WTC11 (cell line): Measurements from ENCODE around the gene LCORL. TPM values are rescaled to one million over a fixed set of nuclear protein-coding genes. Genes with fewer than 3 reads are reported as not detected.

Experiments used
- ATAC-seq: fragments of 200-7000 bp; cut with Tn5 transposase; 2 replicates; pipeline ENCODE4 v1.10.0; 2021; ENCODE audit warnings: mild to moderate bottlenecking, moderate library complexity
- CTCF ChIA-PET: fragments of 300-600 bp; sonication (Branson Sonifier 250); formaldehyde crosslinking; loops from one replicate; lab custom pipeline; 2021; ENCODE audit warnings: antibody characterized with exemption; lab: Charles Lee
- POLR2A ChIA-PET: fragments of 350-600 bp; sonication (Branson Sonifier 250); formaldehyde crosslinking; loops from one replicate; lab custom pipeline; 2021; ENCODE audit warnings: antibody characterized with exemption; lab: Charles Lee
- DNase-seq: peaks from one replicate; pipeline ENCODE4 v3.0.0; 2021; ENCODE audit warnings: low spot score
- H3K27ac Mint-ChIP-seq: 2 replicates; pipeline ENCODE4 v1.8.0; 2021; ENCODE audit warnings: mixed read lengths
- H3K27me3 Mint-ChIP-seq: 2 replicates; pipeline ENCODE4 v1.8.0; 2021; ENCODE audit warnings: low read depth, mild to moderate bottlenecking, moderate library complexity, mixed read lengths
- H3K36me3 Mint-ChIP-seq: 2 replicates; pipeline ENCODE4 v1.8.0; 2021; ENCODE audit warnings: mixed read lengths
- H3K4me1 Mint-ChIP-seq: 2 replicates; pipeline ENCODE4 v1.8.0; 2022; ENCODE audit warnings: mixed read lengths
- H3K4me3 Mint-ChIP-seq: 2 replicates; pipeline ENCODE4 v1.8.0; 2021; ENCODE audit warnings: mild to moderate bottlenecking, moderate library complexity, mixed read lengths
- H3K9me3 Mint-ChIP-seq: 2 replicates; pipeline ENCODE4 v1.8.0; 2021; ENCODE audit warnings: mixed read lengths
- AR ChIP-seq: fragments of 250-450 bp; sonication (Bioruptor Pico); IDR thresholded peaks from 2 replicates; pipeline ENCODE4 v1.9.0; 2021; ENCODE audit warnings: mild to moderate bottlenecking
- CBFB ChIP-seq: sonication (generic); formaldehyde crosslinking; IDR thresholded peaks from 2 replicates; pipeline ENCODE4 v1.8.1; 2022; ENCODE audit warnings: mild to moderate bottlenecking, low read depth, missing genetic modification reagents
- CREM ChIP-seq: sonication (generic); formaldehyde crosslinking; IDR thresholded peaks from 2 replicates; pipeline ENCODE4 v1.8.1; 2022; ENCODE audit warnings: mild to moderate bottlenecking, missing genetic modification reagents, moderate library complexity
- CTCF ChIP-seq: fragments of 200-600 bp; IDR thresholded peaks from 2 replicates; pipeline ENCODE4 v1.8.0; 2022; ENCODE audit warnings: antibody characterized with exemption
- ELF4 ChIP-seq: sonication (generic); formaldehyde crosslinking; IDR thresholded peaks from 2 replicates; pipeline ENCODE4 v1.8.1; 2022; ENCODE audit warnings: low read depth, mild to moderate bottlenecking, moderate library complexity, missing genetic modification reagents
- ETV6 ChIP-seq: sonication (generic); formaldehyde crosslinking; IDR thresholded peaks from 2 replicates; pipeline ENCODE4 v1.8.1; 2022; ENCODE audit warnings: mild to moderate bottlenecking, missing genetic modification reagents
- FOXK1 ChIP-seq: sonication (generic); formaldehyde crosslinking; IDR thresholded peaks from 2 replicates; pipeline ENCODE4 v1.8.0; 2022; ENCODE audit warnings: mild to moderate bottlenecking, moderate library complexity, missing genetic modification reagents
- GRHL2 ChIP-seq: fragments of 250-450 bp; sonication (Bioruptor Pico); IDR thresholded peaks from 2 replicates; pipeline ENCODE4 v1.8.0; 2022; ENCODE audit warnings: mild to moderate bottlenecking, moderate library complexity; ENCODE audit not compliant: insufficient replicate concordance, severe bottlenecking
- GTF2I ChIP-seq: fragments of 250-450 bp; sonication (Bioruptor Pico); conservative IDR thresholded peaks from 2 replicates; pipeline ENCODE4 v1.4.0; 2021; ENCODE audit warnings: mild to moderate bottlenecking
- OVOL2 ChIP-seq: fragments of 250-450 bp; sonication (Bioruptor Pico); IDR thresholded peaks from 2 replicates; pipeline ENCODE4 v1.9.0; 2021; ENCODE audit warnings: mild to moderate bottlenecking, borderline replicate concordance
- PREB ChIP-seq: sonication (generic); formaldehyde crosslinking; IDR thresholded peaks from 2 replicates; pipeline ENCODE4 v1.8.1; 2022; ENCODE audit warnings: mild to moderate bottlenecking, missing genetic modification reagents, moderate library complexity, borderline replicate concordance
- PRRX2 ChIP-seq: fragments of 250-450 bp; sonication (Bioruptor Pico); IDR thresholded peaks from 2 replicates; pipeline ENCODE4 v1.8.0; 2021; ENCODE audit warnings: mild to moderate bottlenecking
- RELA ChIP-seq: sonication (generic); formaldehyde crosslinking; IDR thresholded peaks from 2 replicates; pipeline ENCODE4 v1.8.1; 2022; ENCODE audit warnings: missing genetic modification reagents, mild to moderate bottlenecking, borderline replicate concordance
- SMAD4 ChIP-seq: sonication (generic); formaldehyde crosslinking; IDR thresholded peaks from 2 replicates; pipeline ENCODE4 v1.8.0; 2022; ENCODE audit warnings: mild to moderate bottlenecking, missing genetic modification reagents
- TEAD1 ChIP-seq: sonication (generic); formaldehyde crosslinking; IDR thresholded peaks from 2 replicates; pipeline ENCODE4 v1.8.0; 2022; ENCODE audit warnings: mild to moderate bottlenecking, missing genetic modification reagents
- USF2 ChIP-seq: sonication (generic); formaldehyde crosslinking; IDR thresholded peaks from 2 replicates; pipeline ENCODE4 v1.8.1; 2023; ENCODE audit warnings: mild to moderate bottlenecking, missing genetic modification reagents, moderate library complexity
- ZBTB21 ChIP-seq: sonication (generic); formaldehyde crosslinking; IDR thresholded peaks from 2 replicates; pipeline ENCODE4 v1.8.1; 2023; ENCODE audit warnings: mild to moderate bottlenecking, missing genetic modification reagents, borderline replicate concordance
- ZMAT4 ChIP-seq: fragments of 250-450 bp; sonication (Bioruptor Pico); IDR thresholded peaks from 2 replicates; pipeline ENCODE4 v1.9.0; 2021; ENCODE audit warnings: mild to moderate bottlenecking
- ZNF219 ChIP-seq: sonication (generic); formaldehyde crosslinking; IDR thresholded peaks from 2 replicates; pipeline ENCODE4 v1.8.0; 2023; ENCODE audit warnings: missing genetic modification reagents, mild to moderate bottlenecking, borderline replicate concordance
- ZNF232 ChIP-seq: sonication (generic); formaldehyde crosslinking; IDR thresholded peaks from 2 replicates; pipeline ENCODE4 v1.8.0; 2022; ENCODE audit warnings: mild to moderate bottlenecking, missing genetic modification reagents
- ZNF423 ChIP-seq: fragments of 250-450 bp; sonication (Bioruptor Pico); IDR thresholded peaks from 2 replicates; pipeline ENCODE4 v2.1.2; 2022; ENCODE audit warnings: mild to moderate bottlenecking, moderate library complexity
- ZSCAN18 ChIP-seq: fragments of 250-450 bp; sonication (Bioruptor Pico); IDR thresholded peaks from 2 replicates; pipeline ENCODE4 v2.1.2; 2022; ENCODE audit warnings: mild to moderate bottlenecking, moderate library complexity
- total RNA-seq: library from RNA; stranded (reverse); gene quantifications from 3 replicates; pipeline ENCODE4 v1.2.3, GENCODE V29; 2021

The LCORL gene
- total RNA-seq, 1 experiment from 2014 or later, result 19.9 TPM

GRCh38 chr4:17967078-17967477 is 54.5 kb downstream of the LCORL start:
- ChIA-PET CTCF (no interaction called here), POLR2A (no interaction called here)
- Mint-ChIP-seq H3K9me3 (no peaks in the 10 kb centered on the region), H3K4me3 (no peak overlapping the region), H3K27me3 (no peaks in the 10 kb centered on the region), H3K27ac (no peak overlapping the region), H3K4me1 (peaks cover 4% of the 10 kb centered on the region; the same call in 1 of the 2 replicates), H3K36me3 (no peaks in the 10 kb centered on the region)
- ATAC-seq (no peak), DNase-seq (no peak)
- TF ChIP-seq CREM (CRISPR knock-in tag), result no peak
- TF ChIP-seq ELF4, result no peak
- no peak for TF ChIP-seq GRHL2 (CRISPR knock-in tag)
- no peak for TF ChIP-seq OVOL2 (CRISPR knock-in tag)
- TF ChIP-seq GTF2I, result no peak
- no peak for TF ChIP-seq CBFB (CRISPR knock-in tag)
- no peak for TF ChIP-seq TEAD1 (CRISPR knock-in tag)
- TF ChIP-seq ZNF232, result no peak
- no peak for TF ChIP-seq ZSCAN18 (CRISPR knock-in tag)
- no peak for TF ChIP-seq ETV6 (CRISPR knock-in tag)
- no peak for TF ChIP-seq RELA
- TF ChIP-seq AR (CRISPR knock-in tag), result no peak
- no peak for TF ChIP-seq ZNF423 (CRISPR knock-in tag)
- no peak for TF ChIP-seq FOXK1 (CRISPR knock-in tag)
- TF ChIP-seq ZMAT4 (CRISPR knock-in tag), result no peak
- no peak for TF ChIP-seq PREB
- TF ChIP-seq SMAD4, result no peak
- no peak for TF ChIP-seq PRRX2
- TF ChIP-seq CTCF, result no peak

- Mint-ChIP-seq H3K4me1 (peaks cover 7% of the 10 kb centered on the region; the same call in 1 of the 2 replicates), H3K27ac (no peak overlapping the region), H3K9me3 (no peaks in the 10 kb centered on the region), H3K4me3 (no peak overlapping the region), H3K36me3 (peaks cover 2% of the 10 kb centered on the region; the same call in 1 of the 2 replicates), H3K27me3 (no peaks in the 10 kb centered on the region)
- ATAC-seq (no peak), DNase-seq (no peak)
- ChIA-PET CTCF (no interaction called here), POLR2A (no interaction called here)
- TF ChIP-seq ZNF219, result no peak
- no peak for TF ChIP-seq USF2
- no peak for TF ChIP-seq AR (CRISPR knock-in tag)
- no peak for TF ChIP-seq CREM (CRISPR knock-in tag)
- no peak for TF ChIP-seq ZBTB21 (CRISPR knock-in tag)
These were observed 55.2 kb downstream of the LCORL start for GRCh38 chr4:17966312-17966711.
